Suppressor macrophage treated with lipopolysaccharide for 4 hours (primary cell): Measurements from ENCODE around the gene MAPK11.
A peak's percentile ranks its signal among the peaks of the same experiment; 100 is the strongest.
"Not testable (repeated sequence)": the region's sequence is repeated elsewhere in the genome, so short reads cannot be mapped to it uniquely, and the experiment has no call there.

Source experiments
- DNase-seq: peaks from one replicate; pipeline ENCODE4 v3.0.0-alpha.2; 2020

MAPK11 gene

DNA sequence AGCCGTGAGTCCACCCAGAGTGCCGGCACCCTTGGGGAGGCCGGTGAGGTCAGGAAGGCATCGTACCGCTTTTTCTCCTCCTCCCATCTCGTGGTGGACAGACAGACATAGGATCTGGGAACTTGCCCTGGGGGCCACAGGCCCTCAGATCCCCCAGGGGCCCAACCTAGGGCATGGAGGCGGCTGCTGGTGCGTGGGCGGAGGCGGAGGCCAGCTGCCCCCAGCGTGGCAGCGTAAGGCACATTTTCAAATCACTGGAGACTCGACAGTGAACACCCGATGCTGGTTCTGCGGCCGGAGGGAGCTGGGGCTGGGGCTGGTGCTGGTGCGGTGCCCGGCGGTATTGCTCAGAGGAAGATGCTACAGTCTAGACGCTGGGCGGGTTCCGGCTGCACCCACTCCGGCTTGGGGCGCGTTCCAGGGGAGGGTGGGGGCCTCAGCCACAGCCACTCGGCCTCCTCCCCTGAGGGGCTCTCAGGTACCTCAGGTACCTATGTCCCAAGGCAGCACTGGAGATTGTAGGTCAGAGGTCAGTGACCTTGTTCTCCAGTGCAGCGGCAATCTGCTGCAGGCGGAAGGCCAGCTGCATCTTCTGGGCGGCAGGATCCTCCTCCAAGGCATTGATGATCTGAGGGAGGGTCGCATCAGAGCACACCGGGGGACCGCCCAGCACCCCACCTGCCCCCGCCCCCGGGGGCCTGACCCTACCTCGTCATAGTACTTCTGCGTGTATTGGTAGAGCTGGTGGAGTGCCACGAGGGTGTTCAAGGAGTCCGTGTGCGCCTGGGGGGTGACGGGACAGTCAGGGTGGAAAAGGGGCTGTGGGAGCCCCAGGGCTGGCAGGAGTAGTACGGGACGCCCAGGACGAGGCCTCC, 5.2 kb upstream of the MAPK11 start:
- no peak for DNase-seq

DNA sequence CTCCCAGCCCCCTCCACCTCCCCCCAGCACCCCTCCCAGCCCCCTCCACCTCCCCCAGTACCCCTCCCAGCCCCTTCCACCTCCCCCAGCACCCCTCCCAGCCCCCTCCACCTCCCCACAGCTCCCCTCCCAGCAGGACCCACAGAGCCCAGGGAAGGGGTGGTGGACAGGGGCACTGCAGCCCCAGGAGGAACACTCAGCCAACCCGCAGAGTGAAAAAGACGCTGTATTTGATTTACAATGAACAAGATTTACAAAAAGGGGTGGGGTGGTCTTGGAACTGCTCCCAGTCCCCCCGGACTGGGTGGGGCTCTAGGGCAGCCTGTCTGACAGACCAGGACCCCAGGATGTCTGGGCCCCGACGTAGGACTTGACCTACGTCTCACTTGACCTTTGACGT, 4.6 kb upstream of the MAPK11 start:
- DNase-seq = no peak

DNA sequence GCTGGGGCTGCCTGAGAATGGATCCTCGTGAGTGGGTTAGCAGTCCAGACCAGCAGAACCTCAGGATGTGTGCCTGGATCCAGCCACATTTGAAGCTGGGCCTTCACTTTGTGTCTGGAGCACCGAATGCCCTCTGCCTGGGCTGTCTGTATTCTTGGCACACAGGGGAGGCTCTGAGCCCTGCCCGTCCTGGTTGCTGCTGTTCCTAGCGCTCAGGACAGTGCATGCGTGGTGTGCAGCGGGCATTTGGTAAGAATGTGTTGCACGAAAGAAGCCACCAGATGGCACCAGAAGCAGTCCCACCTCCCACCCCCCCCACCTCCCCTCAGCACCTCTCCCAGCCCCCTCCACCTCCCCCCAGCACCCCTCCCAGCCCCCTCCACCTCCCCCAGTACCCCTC, 4.1 kb upstream of the MAPK11 start:
- DNase-seq = peak; percentile 56

GRCh38 chr22:50273781-50274180, 3.6 kb upstream of the MAPK11 start:
- DNase-seq = not testable (repeated sequence)

DNA sequence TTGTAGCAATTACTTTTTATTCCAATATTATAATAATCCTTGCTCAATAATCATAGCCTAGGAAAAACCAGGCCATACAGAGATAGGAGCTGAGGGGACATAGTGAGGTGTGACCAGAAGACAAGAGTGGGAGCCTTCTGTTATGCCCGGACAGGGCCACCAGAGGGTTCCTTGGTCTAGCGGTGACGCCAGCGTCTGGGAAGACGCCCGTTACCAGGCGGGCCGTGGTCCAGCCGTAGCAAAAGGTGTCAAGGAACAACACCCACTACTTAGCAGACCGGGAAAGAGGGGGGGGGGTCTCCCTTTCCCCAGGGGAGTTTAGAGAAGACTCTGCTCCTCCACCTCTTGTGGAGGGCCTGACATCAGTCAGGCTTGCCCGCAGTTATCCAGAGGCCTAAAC, 3.2 kb upstream of the MAPK11 start:
- DNase-seq = not testable (repeated sequence)

GRCh38 chr22:50272044-50272802, 2.0 kb upstream of the MAPK11 start:
- DNase-seq = no peak

GRCh38 chr22:50271519-50271970, 1.4 kb upstream of the MAPK11 start:
- peak; percentile 68 for DNase-seq

GRCh38 chr22:50270666-50271394, 650 bp upstream of the MAPK11 start:
- peak; percentile 70 for DNase-seq

DNA sequence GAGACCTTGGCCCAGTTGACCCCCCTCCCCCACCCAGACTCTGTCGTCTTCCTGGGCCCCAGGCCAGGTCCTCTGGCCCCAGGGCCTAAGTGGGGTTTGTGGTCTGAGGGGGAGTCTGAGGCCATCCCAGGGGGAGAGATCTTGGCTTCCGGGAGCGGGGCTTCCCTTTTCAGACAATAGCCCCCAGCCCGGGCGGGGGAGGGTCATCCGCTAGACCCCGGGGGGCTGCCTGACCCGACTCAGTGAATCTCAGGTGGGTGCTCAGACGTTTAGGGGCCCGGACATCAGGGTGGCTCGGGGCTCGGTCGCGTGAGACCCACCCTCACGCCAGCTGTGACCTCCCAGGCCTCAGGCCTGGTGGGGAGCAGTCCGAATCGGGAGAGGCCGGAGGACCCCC, 609 bp downstream of the MAPK11 start:
- no peak for DNase-seq

- no peak for DNase-seq
Observed at GRCh38 chr22:50268655-50269113, 1.5 kb downstream of the MAPK11 start.

- peak; percentile 46 for DNase-seq
Observed at GRCh38 chr22:50267591-50268390, 2.4 kb downstream of the MAPK11 start.

- no peak for DNase-seq
Observed at GRCh38 chr22:50266994-50267393, 3.2 kb downstream of the MAPK11 start.

DNA sequence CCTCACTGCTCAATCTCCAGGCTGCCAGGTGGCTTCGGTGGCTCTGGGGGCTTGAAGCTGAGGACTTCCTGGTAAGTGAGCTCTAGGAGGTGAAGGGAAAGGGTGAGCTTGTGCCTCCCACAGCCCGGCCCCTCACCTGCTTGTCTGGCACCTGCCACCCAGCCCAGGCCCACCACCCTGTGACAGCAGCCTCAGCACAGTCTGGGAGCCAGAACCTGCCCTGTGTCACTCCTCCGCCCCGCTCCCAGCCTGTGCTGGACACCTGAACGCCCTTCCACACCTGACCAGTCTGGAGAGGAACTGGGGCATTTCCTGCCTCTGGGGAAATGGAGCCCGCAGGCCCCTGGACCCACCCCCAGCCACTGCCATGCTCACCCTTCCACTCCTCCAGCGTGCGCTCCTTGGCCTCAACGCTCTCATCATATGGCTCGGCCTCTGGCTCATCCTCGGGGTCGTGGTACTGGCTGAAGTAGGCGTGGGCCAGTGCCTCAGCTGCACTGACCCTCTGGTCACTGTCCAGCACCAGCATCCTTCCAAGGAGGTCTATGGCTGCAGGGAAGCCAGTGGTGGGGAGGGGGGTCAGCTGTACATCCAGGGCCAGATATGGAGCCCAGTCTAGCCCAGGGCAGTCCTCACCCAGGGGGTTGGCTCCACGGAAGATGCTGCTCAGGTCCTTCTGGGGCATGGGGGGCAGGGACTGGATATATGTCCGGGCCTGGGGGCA, 5.1 kb downstream of the MAPK11 start:
- no peak for DNase-seq

- no peak for DNase-seq
Observed at GRCh38 chr22:50264104-50264745, 6.0 kb downstream of the MAPK11 start.

DNA sequence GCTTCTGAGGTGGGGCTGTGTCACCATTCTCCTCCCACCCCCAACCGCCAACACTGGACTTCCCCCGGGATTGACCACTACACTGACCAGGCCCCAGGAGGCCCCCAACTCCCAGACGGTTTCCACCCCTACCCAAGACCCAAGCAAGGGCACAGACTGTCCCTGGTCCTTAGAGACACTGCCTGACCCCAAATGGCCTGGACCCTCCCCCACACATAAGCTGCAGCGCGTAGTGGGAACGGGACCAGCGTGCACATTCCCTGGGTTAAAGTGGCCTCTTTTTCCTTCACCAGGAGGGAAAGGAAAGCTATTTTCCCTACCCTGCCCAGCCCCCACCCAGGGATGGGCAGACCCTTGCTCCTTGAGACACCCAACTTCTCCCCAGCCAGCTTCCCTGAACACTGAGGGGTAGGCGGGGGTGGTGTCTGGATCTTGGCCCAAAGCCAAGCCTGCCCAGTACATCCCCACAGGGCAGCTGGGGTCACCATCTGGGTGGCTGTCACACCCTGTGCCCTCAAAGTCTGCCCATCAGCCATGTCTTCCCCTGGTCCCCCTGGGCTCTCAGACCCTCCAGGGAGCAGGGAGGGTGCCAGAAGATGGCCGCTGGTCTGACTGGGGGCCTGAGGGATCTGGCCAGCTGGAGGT, 7.1 kb downstream of the MAPK11 start:
- DNase-seq = no peak

GRCh38 chr22:50262460-50262911, 7.7 kb downstream of the MAPK11 start:
- no peak for DNase-seq

DNA sequence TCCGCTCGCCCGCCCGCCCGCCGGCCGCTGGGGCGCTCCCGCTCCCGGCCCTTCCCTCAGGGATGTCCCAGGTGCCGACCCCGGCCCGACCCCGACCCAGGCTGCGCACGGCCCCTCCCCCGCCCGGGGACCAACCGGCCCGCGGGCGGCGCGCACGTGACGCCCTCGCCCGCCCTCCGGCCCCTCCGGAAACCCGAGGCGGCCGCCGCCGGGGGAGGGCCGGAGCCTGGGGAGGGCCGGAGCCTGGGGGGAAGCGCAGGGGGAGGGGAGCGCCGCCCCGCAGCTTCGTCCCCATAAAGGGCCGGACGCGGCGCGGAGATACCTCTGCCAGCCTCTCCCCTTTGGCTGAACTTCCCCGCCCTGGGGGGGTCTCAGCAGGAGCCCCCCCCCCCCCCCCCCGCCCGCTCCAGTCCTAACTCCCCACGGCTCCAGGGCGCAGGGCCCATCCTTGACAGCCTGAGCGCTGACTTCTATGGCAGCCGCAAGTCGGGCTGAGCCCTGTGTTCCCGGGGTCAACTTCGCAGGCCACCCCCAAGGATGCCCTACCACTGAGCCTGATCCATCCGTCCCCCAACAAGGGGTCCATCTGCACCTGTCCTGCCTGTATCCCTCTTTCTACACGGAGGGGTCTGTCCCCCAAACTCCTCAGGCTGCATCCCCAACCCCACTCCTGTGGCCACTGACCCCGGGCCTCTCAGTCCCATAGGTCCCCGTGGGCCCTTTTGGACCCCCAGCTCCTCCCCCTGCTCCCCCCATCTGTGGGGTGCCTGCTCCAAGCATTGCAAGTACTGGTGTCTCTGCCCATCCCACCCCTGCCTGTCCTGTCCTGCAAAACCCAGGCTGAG, 8.3 kb downstream of the MAPK11 start, which contains the start of gene MAPK12:
TSS of gene MAPK12 (minus strand) at position 69 of the 845 bp plus-strand sequence. CDS start 174 bp downstream, outside the sequence.
- no peak for DNase-seq

DNA sequence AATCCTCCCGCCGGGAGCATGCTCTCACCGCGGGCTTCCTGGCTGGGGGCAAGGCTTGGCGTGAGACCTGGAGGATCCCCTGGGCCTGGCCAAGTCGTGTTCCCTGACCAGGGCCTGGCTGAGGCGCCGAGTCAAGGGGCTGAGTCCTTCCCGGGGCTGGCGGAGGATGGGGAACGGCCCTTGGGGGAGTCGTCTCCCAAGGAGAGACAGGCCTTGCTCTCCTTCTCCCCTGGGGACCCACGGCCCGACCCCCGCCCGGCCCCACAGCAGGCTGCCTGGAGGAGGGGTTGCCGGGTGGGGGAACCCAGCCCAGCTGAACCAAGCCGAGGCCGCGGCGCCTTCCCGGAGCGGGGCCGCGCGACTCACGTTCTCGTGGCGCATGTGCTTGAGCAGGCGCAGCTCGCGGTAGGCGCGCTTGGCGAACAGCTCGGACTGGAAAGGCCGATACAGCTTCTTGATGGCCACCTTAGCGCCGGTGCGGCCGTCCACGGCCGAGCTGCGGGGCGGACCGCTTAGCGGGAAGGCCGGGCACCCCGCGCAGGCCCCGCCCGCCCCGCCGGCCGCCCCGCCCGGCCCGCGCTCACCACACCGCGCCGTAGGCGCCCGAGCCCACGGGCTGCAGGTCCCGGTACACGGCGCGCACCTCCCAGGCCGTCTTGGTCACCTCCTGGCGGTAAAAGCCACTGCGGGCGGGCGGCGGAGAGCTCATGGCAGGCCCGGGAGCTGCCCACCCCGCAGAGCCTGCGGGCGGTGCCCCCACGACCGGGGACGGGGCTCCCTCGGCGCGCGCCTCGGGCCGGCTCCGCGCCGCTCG, 9.2 kb downstream of the MAPK11 start:
- DNase-seq = peak; percentile 46
